Effector memory CD4-positive, alpha-beta T cell (primary cell): Measurements from ENCODE around the gene CAMK2N2.
A peak's percentile ranks its signal among the peaks of the same experiment; 100 is the strongest.

Experiments
- DNase-seq, 3 donors: peaks; one replicate each; pipeline ENCODE4 v3.0.0-alpha.2; 2020
- H3K27ac ChIP-seq: 2 replicates; pipeline ENCODE4 v1.7.0; 2013; ENCODE audit warnings: mild to moderate bottlenecking, low read length, moderate library complexity; ENCODE audit not compliant: insufficient read depth, poor library complexity, severe bottlenecking
- H3K27me3 ChIP-seq: replicated peaks from 2 replicates; pipeline ENCODE4 v1.7.0; 2013; ENCODE audit warnings: mild to moderate bottlenecking, low read length; ENCODE audit not compliant: insufficient read depth, control insufficient read depth, poor library complexity, severe bottlenecking
- H3K36me3 ChIP-seq: 2 replicates; pipeline ENCODE4 v1.7.0; 2013; ENCODE audit warnings: mild to moderate bottlenecking, low read length, moderate library complexity; ENCODE audit not compliant: control insufficient read depth, insufficient read depth
- H3K4me1 ChIP-seq: 2 replicates; pipeline ENCODE4 v1.7.0; 2013; ENCODE audit warnings: low read length, mild to moderate bottlenecking; ENCODE audit not compliant: control insufficient read depth, insufficient read depth, poor library complexity, severe bottlenecking
- H3K4me3 ChIP-seq: 2 replicates; pipeline ENCODE4 v1.7.0; 2013; ENCODE audit warnings: low read length, low read depth, mild to moderate bottlenecking; ENCODE audit not compliant: insufficient read depth, poor library complexity, severe bottlenecking
- H3K9me3 ChIP-seq: 2 replicates; pipeline ENCODE4 v1.7.0; 2013; ENCODE audit warnings: mild to moderate bottlenecking, low read length, moderate library complexity; ENCODE audit not compliant: control insufficient read depth

CAMK2N2 gene

DNA sequence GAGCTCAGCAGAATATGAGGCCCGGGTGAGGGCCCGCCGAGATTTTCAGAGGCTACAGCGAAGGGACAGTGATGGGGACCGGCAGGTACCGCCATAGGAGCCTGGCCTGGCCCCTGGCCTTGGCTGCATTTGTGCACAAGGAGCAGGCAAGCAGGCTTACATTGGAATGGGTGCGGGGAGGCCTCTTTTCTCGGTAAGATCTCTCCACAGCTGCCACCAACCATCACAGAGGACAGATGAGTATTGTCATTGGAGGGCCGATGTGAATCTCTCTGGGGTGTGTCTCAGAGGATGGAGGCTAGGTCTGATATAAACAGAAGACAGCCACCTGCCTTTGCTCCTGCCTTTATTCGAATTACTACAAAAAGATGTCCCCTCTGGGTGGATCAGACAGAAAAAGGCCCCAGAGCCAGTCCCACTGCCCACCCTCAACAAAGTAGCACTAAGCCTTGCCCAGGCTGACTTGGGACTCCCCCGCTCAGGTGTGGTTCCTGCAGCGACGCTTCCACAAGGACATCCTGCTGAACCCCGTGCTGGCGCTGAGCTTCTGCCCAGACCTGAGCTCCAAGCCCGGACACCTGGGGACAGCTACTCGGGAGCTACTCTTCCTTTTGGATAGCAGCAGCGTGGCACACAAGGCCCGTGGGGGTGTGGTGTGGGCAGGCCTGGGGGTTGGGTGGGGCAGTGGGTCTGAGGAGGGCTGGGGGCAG, 26.5 kb downstream of the CAMK2N2 start:
- H3K9me3 ChIP-seq = no peaks in the 10 kb centered on the region
- no peak overlapping the region for H3K27ac ChIP-seq
- H3K4me3 ChIP-seq = no peak overlapping the region
- H3K4me1 ChIP-seq = peaks cover 10% of the 10 kb centered on the region
- H3K36me3 ChIP-seq = no peaks in the 10 kb centered on the region
- peaks cover 32% of the 10 kb centered on the region for H3K27me3 ChIP-seq
- DNase-seq = no peak

- Histone ChIP-seq H3K4me3 (no peak overlapping the region), H3K4me1 (peaks cover 15% of the 10 kb centered on the region), H3K27me3 (peaks cover 36% of the 10 kb centered on the region), H3K27ac (no peak overlapping the region), H3K9me3 (no peaks in the 10 kb centered on the region), H3K36me3 (no peaks in the 10 kb centered on the region)
- no peak for DNase-seq
Measured at GRCh38 chr3:184234224-184234623, 27.1 kb downstream of the CAMK2N2 start.

- Histone ChIP-seq H3K9me3 (no peaks in the 10 kb centered on the region), H3K36me3 (no peaks in the 10 kb centered on the region), H3K4me3 (no peak overlapping the region), H3K27ac (no peak overlapping the region), H3K4me1 (peaks cover 21% of the 10 kb centered on the region), H3K27me3 (peaks cover 44% of the 10 kb centered on the region)
- no peak for DNase-seq
Measured at GRCh38 chr3:184233127-184233843, 28.1 kb downstream of the CAMK2N2 start.

- Histone ChIP-seq H3K9me3 (no peaks in the 10 kb centered on the region), H3K4me1 (peaks cover 21% of the 10 kb centered on the region), H3K36me3 (no peaks in the 10 kb centered on the region), H3K27me3 (peaks cover 47% of the 10 kb centered on the region), H3K4me3 (no peak overlapping the region), H3K27ac (no peak overlapping the region)
- DNase-seq = no peak
Measured at GRCh38 chr3:184231671-184232070, 29.7 kb downstream of the CAMK2N2 start.

- Histone ChIP-seq H3K27ac (no peak overlapping the region), H3K36me3 (no peaks in the 10 kb centered on the region), H3K4me3 (peak overlapping the region; percentile 70), H3K27me3 (peaks cover 47% of the 10 kb centered on the region), H3K9me3 (no peaks in the 10 kb centered on the region), H3K4me1 (peaks cover 21% of the 10 kb centered on the region)
- no peak for DNase-seq
Measured at GRCh38 chr3:184230603-184231528, 30.5 kb downstream of the CAMK2N2 start.

DNA sequence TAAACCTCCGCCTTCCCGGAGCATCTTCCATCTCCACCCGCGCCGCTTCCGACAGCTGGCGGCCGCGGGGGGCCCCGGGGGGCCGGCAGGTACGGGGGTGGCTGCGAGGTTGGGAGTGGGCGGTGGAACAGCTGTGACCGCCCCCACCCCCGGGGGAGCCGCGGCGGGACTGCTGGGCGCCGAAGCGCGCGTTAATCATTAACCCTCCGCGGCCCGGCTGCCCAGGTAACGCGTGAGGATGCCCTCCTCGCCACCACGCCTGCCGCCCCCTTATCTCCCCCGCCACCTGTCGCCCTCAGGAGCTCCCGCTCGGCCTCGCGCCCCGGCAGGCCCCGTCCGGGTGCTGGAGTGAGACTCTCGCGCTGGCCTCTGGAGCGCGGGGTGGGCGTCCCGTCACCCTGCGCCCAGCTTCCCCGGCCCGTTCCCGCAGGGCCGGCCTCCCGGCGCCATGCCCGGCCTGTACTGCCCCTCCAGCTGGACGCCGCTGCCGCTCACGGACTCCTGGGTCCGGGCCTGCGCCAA, 31.2 kb downstream of the CAMK2N2 start:
- H3K36me3 ChIP-seq = no peaks in the 10 kb centered on the region
- H3K4me3 ChIP-seq = peak overlapping the region; percentile 70
- H3K27ac ChIP-seq = no peak overlapping the region
- peaks cover 47% of the 10 kb centered on the region for H3K27me3 ChIP-seq
- H3K4me1 ChIP-seq = peaks cover 21% of the 10 kb centered on the region
- DNase-seq = no peak
- no peaks in the 10 kb centered on the region for H3K9me3 ChIP-seq

DNA sequence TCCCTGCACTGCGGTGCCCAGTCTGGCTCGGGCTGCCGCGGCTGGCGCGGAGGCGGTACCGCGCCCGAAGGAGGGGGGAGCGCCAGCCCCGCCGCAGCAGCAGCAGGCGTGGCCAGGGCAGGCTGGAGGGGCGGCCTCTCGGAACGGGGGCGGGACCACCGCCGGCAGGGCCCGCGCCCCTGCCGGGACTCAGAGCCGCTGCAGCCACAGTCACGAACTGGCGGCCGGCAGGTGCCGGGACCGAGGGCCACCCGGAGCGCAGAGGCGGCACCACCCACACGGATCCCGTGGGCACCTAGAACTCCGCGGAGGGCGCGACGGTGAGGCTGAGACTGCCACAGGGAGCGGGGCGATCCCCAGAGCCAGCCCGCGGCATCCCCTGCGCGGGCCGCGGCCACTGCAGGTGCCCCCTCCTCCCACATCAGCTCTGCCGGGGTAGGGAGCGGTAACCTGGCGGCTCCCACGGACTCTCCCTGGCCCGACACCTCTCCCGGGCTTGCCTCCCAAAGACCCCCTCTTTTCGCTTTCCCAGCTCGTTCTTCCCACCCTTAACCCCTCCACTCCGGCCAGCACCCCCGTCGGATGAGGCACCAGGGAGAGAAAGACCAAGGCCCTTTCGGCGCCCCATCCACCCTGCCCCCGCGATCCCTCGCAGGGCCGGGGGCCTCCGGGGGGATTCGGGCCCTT, 31.8 kb downstream of the CAMK2N2 start, which contains the start of gene VWA5B2:
Gene VWA5B2, plus strand, starts transcription at position 192 of the 687 bp plus-strand sequence. CDS start 944 bp downstream, outside the sequence.
- Histone ChIP-seq H3K9me3 (no peaks in the 10 kb centered on the region), H3K4me3 (peak within 1 kb of the TSS; percentile 70), H3K27ac (no peak within 1 kb of the TSS), H3K4me1 (peaks cover 21% of the 10 kb centered on the region), H3K36me3 (no peaks in the 10 kb centered on the region), H3K27me3 (peaks cover 47% of the 10 kb centered on the region)
- peak; percentile 57 to 65 (median 61) for DNase-seq

- Histone ChIP-seq H3K27ac (no peak overlapping the region), H3K9me3 (no peaks in the 10 kb centered on the region), H3K27me3 (peaks cover 44% of the 10 kb centered on the region), H3K4me1 (peaks cover 21% of the 10 kb centered on the region), H3K36me3 (no peaks in the 10 kb centered on the region), H3K4me3 (no peak overlapping the region)
- DNase-seq = no peak
Measured at GRCh38 chr3:184228376-184229137, 32.8 kb downstream of the CAMK2N2 start.
